Activated CD4-positive, alpha-beta T cell treated with anti-CD3 and anti-CD28 coated beads for 4 hours (primary cell): ENCODE data around the gene GADD45A.

Experiments
- DNase-seq, 2 donors: peaks; one replicate each; pipeline ENCODE4 v3.0.0-alpha.2; 2020

Gene GADD45A

GRCh38 chr1:67690018-67690363 lies 5.0 kb downstream of the GADD45A start:
- DNase-seq = no peak

- no peak for DNase-seq
Observed at GRCh38 chr1:67690411-67690810, 5.4 kb downstream of the GADD45A start.

GRCh38 chr1:67691712-67692111 lies 6.7 kb downstream of the GADD45A start:
- DNase-seq = no peak

GRCh38 chr1:67695963-67696362 lies 11.0 kb downstream of the GADD45A start:
- DNase-seq = no peak

GRCh38 chr1:67696708-67697107 lies 11.7 kb downstream of the GADD45A start:
- no peak for DNase-seq

- DNase-seq = no peak
Observed at GRCh38 chr1:67700220-67700619, 15.2 kb downstream of the GADD45A start.

GRCh38 chr1:67700692-67701410 lies 15.8 kb downstream of the GADD45A start:
- peak; percentile 5 to 14 for DNase-seq

- DNase-seq = no peak
Observed at GRCh38 chr1:67701876-67702275, 16.9 kb downstream of the GADD45A start.

GRCh38 chr1:67704351-67704750 lies 19.4 kb downstream of the GADD45A start:
- no peak for DNase-seq

GRCh38 chr1:67705735-67706453 lies 20.9 kb downstream of the GADD45A start:
- no peak for DNase-seq

GRCh38 chr1:67708606-67709005 lies 23.6 kb downstream of the GADD45A start:
- no peak for DNase-seq

- DNase-seq = no peak
Observed at GRCh38 chr1:67710417-67710816, 25.4 kb downstream of the GADD45A start.

- no peak for DNase-seq
Observed at GRCh38 chr1:67711158-67711854, 26.3 kb downstream of the GADD45A start.

GRCh38 chr1:67711855-67712212 lies 26.8 kb downstream of the GADD45A start:
- no peak for DNase-seq

- DNase-seq = no peak
Observed at GRCh38 chr1:67713057-67713846, 28.3 kb downstream of the GADD45A start.

- no peak for DNase-seq
Observed at GRCh38 chr1:67715819-67716218, 30.8 kb downstream of the GADD45A start.

- no peak for DNase-seq
Observed at GRCh38 chr1:67716800-67717199, 31.8 kb downstream of the GADD45A start.

GRCh38 chr1:67717876-67718275 lies 32.9 kb downstream of the GADD45A start:
- DNase-seq = no peak

- DNase-seq = no peak
Observed at GRCh38 chr1:67719329-67720196, 34.6 kb downstream of the GADD45A start.

- DNase-seq = no peak
Observed at GRCh38 chr1:67721112-67721511, 36.1 kb downstream of the GADD45A start.

GRCh38 chr1:67721650-67722291 lies 36.8 kb downstream of the GADD45A start:
- DNase-seq = no peak
